NCI-H446 treated with DMSO at 0.1 percent for 48 hours (cell line): ENCODE results near the gene PIWIL4.
A peak's percentile ranks its signal among the peaks of the same experiment; 100 is the strongest.
"Not testable (repeated sequence)": the region's sequence is repeated elsewhere in the genome, so short reads cannot be mapped to it uniquely, and the experiment has no call there.

Source experiments
- DNase-seq: peaks from one replicate; lab custom pipeline; 2025; lab: John Stamatoyannopoulos, UW

PIWIL4 gene

GRCh38 chr11:94638902-94639373 is 71.8 kb downstream of the PIWIL4 start:
- DNase-seq, result no peak

- DNase-seq, result no peak
Observed at GRCh38 chr11:94639901-94640721, 72.9 kb downstream of the PIWIL4 start.

- DNase-seq, result peak; percentile 26
Observed at GRCh38 chr11:94641167-94641761, 74.1 kb downstream of the PIWIL4 start.

- DNase-seq, result not testable (repeated sequence)
Observed at GRCh38 chr11:94643186-94643585, 76.0 kb downstream of the PIWIL4 start.

- no peak for DNase-seq
Observed at GRCh38 chr11:94647926-94648325, 80.8 kb downstream of the PIWIL4 start.

GRCh38 chr11:94648789-94649188 is 81.6 kb downstream of the PIWIL4 start:
- DNase-seq, result no peak

GRCh38 chr11:94649254-94649653 is 82.1 kb downstream of the PIWIL4 start:
- DNase-seq, result no peak

- no peak for DNase-seq
Observed at GRCh38 chr11:94649964-94650623, 82.9 kb downstream of the PIWIL4 start.

- no peak for DNase-seq
Observed at GRCh38 chr11:94650756-94651155, 83.6 kb downstream of the PIWIL4 start.

GRCh38 chr11:94652735-94653284 is 85.6 kb downstream of the PIWIL4 start:
- no peak for DNase-seq

- DNase-seq, result no peak
Observed at GRCh38 chr11:94653561-94653960, 86.4 kb downstream of the PIWIL4 start.

- DNase-seq, result no peak
Observed at GRCh38 chr11:94654201-94654600, 87.0 kb downstream of the PIWIL4 start.

- DNase-seq, result no peak
Observed at GRCh38 chr11:94655291-94655690, 88.1 kb downstream of the PIWIL4 start.

GRCh38 chr11:94655956-94656355 is 88.8 kb downstream of the PIWIL4 start:
- DNase-seq, result no peak

GRCh38 chr11:94656968-94657367 is 89.8 kb downstream of the PIWIL4 start:
- DNase-seq, result no peak

- DNase-seq, result no peak
Observed at GRCh38 chr11:94657629-94658028, 90.5 kb downstream of the PIWIL4 start.

- no peak for DNase-seq
Observed at GRCh38 chr11:94658386-94658785, 91.2 kb downstream of the PIWIL4 start.

- no peak for DNase-seq
Observed at GRCh38 chr11:94658888-94659287, 91.7 kb downstream of the PIWIL4 start.

GRCh38 chr11:94661444-94661843 is 94.3 kb downstream of the PIWIL4 start:
- DNase-seq, result no peak

- no peak for DNase-seq
Observed at GRCh38 chr11:94662065-94662779, 95.1 kb downstream of the PIWIL4 start.

- DNase-seq, result no peak
Observed at GRCh38 chr11:94662846-94663390, 95.8 kb downstream of the PIWIL4 start.

- DNase-seq, result no peak
Observed at GRCh38 chr11:94664346-94664745, 97.2 kb downstream of the PIWIL4 start.
